ENCODE measurements around the gene COX4I2.
"Not testable (repeated sequence)": the region's sequence is repeated elsewhere in the genome, so short reads cannot be mapped to it uniquely, and the experiment has no call there.

Gene COX4I2

DNA sequence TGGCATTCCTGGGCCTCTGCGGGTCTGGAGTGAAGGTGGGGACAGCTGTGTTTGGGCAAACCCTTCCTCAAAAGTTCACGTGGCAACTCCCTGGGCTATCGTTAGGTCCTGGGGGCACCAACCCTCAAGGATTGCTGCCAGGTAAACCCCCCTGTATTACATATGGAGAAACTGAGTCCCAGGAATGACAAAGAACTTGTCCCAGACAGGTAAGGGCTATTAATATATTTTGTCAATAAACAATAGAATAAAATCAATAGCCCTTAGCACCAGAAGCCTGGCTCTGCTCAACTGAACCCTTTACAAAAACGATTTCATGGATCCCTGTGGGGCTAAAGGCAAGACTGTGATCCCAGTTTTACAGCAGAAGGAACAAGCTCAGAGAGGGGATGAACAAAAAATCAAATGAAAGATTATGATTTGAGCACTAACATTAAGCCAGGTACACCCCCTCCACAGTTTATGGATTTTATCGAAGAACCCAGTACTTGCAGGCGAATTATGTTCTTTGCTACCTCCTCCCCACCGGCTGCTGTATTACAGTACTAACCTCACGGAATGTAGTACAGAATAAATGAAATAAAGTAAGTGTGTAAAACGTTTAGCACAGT, 30.0 kb upstream of the COX4I2 start:
- DNase-seq (ENCODE audit: low read depth in 4 of 4, low spot score in 1 of 4), result no peak

DNA sequence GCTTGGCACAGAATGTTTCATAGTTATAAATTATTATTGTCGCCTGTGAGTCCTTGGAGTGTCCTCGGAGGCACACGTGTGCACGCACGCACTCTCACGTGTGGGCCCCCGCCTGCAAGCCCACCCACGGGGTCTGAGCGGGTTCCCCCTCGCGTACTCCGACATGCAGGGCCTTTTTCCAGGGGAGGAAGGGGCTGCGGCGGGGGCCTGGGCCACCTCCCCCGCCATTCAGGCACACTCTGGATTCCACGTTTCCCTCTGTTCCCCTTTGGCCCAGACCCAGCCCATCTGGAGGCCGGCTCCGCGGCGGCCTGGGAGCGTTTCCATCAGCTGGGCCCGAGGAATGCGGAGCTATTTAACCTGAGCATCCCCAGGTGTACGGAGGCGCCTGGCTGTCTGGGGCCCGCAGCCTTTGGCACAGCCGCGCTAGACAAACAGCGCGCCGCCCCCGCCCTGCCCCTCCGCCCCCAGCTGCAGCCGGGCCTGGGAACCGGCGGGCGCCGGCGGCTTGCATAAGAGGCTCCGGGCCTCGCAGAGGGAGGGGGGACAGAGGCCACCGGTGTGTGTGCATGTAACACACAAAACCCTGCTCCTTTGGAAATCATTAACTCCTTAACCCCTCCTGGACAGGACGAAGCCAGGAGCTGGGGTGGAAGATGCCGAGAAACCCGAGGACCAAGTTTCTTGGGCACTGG, 29.3 kb upstream of the COX4I2 start:
- DNase-seq (ENCODE audit: low read depth in 4 of 4, low spot score in 1 of 4), result no peak

DNA sequence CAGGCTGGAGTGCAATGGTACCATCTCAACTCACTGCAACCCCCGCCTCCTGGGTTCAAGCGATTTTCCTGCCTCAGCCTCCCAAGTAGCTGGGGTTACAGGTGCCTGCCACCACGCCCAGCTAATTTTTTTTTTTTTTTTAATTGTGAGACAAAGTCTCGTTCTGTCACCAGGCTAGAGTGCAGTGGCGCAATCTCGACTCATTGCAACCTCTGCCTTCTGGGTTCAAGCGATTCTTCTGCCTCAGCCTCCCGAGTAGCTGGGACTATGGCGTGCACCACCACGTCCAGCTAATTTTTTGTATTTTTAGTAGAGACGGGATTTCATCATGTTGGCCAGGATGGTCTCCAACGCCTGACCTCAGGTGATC, 25.5 kb upstream of the COX4I2 start:
- not testable (repeated sequence) for DNase-seq (ENCODE audit: low read depth in 4 of 4, low spot score in 1 of 4)

DNA sequence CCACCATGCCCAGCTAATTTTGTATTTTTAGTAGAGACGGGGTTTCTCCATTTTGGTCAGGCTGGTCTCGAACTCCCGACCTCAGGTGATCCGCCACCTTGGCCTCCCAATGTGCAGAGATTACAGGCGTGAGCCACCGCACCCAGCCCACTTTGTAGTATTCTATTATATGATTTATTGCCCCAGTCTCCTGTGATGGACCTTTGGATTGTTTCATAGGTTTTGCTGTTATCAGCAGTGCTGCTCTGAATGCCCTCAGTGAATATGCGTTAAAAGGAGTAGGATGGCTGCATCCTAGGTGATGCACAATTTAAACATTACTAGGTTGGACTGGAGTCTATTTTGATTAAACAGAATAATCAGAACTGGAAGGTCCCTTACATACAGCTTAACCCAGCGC, 22.3 kb upstream of the COX4I2 start:
- DNase-seq (ENCODE audit: low read depth in 4 of 4, low spot score in 1 of 4), result no peak

DNA sequence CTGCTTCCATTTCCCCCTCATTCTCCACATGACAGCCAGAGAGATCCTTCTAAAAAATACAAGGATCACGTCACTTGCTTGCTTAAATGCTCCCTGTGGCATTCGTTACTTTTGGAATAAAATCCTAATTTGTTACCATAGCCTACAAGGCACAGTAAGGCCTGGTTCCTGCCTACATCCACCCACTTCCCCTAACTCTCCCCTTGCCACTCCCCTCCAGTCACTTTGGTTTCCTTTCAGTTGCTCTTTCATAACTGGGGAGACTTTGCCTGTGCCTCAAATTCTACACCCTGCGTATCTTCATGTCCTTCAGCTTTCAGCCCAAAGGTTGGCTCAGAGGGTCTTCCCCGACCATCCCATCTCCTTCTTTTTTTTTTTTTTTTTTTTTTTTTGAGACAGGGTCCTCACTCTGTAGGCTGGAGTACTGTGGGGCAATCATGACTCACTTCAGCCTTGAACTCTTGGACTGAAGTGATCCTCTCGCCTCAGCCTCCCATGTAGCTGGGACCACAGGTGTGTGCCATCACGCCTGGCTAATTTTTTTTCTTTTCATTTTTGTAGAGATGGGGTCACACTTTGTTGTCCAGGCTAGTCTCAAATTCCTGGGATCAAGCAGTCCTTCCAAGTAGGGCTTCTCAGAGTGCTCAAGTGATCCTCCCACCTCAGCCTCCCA, 20.1 kb upstream of the COX4I2 start:
- DNase-seq (ENCODE audit: low read depth in 4 of 4, low spot score in 1 of 4), result no peak

DNA sequence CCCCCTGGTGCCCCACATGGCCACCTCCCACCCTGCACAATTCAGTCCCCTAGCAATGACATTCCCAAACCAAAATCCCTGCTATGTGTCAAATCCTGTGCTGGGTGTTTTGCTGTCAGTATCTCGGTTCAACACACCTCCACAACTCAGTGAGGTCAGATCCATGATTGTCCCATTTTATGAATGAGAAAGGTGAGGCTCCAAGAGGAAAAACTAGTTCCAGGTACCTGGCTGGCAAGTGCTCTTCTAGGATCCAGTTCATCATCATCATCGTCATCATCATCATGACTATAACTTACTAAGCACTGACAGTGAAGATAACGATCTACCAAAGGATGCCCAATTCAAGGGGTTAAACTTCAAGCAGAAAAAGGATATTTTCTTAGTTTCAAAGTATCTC, 17.5 kb upstream of the COX4I2 start:
- DNase-seq (ENCODE audit: low read depth in 4 of 4, low spot score in 1 of 4), result no peak

DNA sequence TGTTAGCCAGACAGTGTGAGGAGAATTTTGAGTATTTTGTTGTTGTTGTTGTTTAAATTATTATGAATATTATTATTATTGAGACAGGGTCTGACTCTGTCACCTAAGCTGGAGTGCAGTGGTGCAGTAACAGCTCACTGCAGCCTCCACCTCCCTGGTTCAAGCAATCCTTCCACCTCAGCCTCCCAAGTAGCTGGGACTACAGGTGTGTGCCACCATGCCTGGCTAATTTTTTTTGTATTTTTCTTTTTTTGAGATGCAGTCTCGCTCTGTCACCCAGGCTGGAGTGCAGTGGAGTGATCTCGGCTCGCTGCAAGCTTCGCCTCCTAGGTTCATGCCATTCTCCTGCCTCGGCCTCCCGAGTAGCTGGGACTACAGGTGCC, 14.6 kb upstream of the COX4I2 start:
- DNase-seq (ENCODE audit: low read depth in 4 of 4, low spot score in 1 of 4), result not testable (repeated sequence)

DNA sequence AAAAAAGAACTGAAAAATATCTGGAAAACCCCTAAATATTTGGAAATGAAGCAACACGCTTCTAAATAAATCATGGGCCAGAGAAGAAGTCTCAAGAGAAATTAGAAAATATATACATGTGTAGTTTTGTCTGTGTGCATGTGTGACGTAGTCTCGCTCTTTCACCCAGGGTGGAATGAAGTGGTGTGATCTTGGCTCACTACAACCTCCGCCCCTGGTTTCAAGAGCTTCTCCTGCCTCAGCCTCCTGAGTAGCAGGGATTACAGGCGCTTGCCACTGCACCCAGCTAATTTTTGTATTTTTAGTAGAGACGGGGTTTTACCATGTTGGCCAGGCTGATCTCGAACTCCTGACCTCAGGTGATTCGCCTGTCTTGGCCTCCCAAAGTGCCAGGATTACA, 11.2 kb upstream of the COX4I2 start:
- not testable (repeated sequence) for DNase-seq (ENCODE audit: low read depth in 4 of 4, low spot score in 1 of 4)

DNA sequence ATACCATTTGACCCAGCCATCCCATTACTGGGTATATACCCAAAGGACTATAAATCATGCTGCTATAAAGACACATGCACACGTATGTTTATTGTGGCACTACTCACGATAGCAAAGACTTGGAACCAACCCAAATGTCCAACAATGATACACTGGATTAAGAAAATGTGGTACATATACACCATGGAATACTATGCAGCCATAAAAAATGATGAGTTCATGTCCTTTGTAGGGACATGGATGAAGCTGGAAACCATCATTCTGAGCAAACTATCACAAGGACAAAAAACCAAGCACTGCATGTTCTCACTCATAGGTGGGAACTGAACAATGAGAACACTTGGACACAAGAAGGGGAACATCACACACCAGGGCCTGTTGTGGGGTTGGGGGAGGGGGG, 9.7 kb upstream of the COX4I2 start:
- not testable (repeated sequence) for DNase-seq (ENCODE audit: low read depth in 4 of 4, low spot score in 1 of 4)

DNA sequence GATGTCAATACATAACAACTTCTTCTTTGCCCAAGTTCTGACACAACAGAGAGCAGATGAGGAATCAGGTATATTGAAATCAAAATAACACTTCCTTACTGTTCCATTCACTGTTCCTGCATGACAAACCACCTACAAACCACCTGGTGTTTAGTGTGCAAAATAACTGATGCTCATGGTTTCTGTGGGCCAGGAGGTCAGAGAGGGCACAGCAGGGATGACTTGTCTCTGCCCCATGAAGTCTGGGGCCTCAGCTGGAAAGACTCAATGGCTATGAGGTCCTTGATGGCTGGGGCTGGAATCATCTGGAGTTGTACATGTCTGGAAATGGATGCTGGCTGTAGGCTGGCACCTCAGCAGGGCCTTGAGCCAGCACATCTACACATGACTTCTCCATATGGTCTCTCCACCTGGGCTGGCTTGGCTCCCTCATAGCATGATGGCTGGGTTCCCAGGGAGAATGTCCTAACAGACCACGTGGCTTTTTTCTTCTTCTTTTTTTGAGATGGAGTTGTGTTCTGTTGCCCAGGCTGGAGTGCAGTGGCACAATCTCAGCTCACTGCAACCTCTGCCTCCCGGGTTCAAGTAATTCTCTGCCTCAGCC, 7.4 kb upstream of the COX4I2 start:
- DNase-seq (ENCODE audit: low read depth in 4 of 4, low spot score in 1 of 4), result no peak

DNA sequence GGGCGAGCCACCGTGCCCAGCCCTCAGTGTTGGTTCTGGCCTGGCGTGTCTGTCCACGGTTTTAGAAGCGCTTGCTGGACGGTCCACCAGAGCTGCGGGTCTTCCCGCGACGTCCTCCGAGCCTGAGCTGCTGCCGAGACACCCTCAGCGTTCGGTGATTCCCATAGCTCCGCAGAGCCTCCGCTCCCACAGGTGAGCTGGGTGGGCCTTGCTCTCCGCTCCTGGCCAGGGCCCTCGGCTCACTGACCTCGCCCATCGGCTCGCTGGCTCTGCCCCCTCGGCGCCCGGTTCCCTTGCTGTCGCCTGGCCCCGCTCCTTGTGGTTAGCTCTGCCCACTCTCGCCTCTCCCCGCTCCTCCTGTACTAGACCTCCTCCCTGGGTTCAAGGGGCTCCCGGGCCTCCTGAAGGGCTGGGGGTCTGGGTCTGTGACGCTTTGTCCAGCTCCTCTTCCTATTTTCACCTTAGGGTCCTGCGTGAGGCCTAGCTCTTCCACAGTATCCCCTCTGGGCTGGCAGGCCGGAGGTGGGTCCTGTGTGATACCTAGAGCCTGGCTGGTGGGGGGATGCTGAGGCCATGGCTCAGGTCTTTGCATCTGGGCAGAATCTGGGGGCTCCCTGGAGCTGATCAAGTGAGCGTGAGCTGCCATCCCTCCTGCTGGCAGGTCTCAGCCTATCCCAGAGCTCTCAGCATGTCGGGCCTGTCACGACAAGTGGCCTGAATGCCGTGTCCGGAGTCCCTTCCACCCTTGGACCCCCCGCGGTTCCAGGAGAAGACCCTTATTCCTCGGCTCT, 5.0 kb upstream of the COX4I2 start:
- no peak for DNase-seq (ENCODE audit: low read depth in 4 of 4, low spot score in 1 of 4)

DNA sequence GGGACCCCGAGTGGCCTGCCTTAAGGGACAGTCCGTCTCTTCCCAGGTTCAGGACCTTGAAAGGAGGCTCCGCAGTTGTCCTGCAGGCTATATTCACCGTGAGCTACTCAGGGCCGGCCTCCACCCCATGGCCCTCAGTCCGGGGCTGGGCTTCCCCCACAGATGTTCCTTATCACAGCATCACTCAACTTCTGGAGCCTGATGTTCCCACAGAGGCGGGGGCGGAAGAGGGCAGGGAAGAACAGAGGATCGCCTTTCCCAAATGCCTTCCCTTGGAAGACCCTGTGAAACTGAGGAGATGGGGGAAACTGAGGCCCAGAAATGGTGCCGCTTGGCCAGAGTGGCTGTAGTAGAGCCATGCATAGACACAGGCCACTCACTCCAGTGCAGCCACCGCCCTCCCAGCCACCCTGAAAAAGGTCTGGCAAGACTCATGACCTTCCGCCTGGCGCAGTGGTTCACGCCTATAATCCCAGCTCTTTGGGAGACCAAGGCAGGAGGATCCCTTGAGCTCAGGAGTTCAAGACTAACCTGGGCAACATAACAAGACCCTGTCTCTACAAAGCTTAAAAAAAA, 4.3 kb upstream of the COX4I2 start:
- DNase-seq (ENCODE audit: low read depth in 4 of 4, low spot score in 1 of 4), result no peak

DNA sequence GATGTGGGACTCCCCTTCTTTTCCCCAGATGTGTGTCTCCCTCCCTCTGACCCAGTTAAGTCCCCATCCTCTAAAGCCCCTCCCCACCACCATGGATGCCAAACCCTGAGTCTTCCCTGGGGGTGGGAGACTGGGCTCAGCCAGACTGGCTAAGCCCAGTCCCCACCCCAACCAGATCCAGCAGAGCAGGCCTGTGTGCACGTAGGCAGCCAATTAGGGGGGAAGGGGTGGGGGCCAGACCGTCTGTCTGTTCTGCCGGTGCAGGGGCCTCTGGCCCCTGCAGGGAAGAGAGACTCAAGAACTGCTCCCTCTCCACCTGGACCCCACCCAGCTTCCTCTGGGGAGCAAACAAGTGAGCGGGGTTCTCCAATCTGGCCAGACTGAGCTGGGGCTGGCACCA, 605 bp downstream of the COX4I2 start:
- DNase-seq (ENCODE audit: low read depth in 4 of 4, low spot score in 1 of 4), result no peak

DNA sequence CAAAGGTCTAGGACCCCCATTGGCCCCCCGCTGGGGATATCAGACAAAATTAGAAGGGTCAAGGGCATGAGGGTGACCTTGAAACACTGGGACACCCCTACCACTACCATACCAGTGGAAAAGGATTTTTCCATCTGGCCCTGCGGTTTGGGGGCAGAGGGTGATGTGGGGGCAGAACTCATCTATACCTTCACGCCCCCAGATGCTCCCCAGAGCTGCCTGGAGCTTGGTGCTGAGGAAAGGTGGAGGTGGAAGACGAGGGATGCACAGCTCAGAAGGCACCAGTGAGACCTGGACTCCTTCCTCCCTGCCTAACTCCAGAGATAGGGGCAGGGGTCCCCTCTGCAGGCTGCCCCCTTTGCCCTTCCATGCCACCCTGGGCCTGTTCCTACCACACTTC, 1.1 kb downstream of the COX4I2 start:
- no peak for DNase-seq (ENCODE audit: low read depth in 4 of 4, low spot score in 1 of 4)

DNA sequence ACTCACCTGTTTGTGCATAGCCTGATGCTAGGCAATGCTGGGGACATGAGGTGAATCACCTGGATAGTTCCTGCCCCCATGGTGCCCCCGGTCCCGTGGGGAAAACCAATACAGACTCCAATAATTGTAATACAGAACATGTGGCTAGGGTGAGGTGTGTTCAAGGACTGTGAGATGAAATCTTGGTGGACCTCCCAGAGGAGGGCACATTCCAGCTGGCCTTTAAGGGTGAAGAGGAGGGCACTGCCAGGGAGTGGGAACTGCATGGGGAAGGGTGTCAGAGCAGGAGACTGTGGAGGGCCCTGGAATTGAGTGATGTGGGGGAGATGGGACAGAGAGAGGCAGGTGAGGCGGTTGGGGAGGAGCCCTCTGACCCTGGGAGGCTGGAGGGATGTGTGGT, 2.5 kb downstream of the COX4I2 start:
- no peak for DNase-seq (ENCODE audit: low read depth in 4 of 4, low spot score in 1 of 4)

DNA sequence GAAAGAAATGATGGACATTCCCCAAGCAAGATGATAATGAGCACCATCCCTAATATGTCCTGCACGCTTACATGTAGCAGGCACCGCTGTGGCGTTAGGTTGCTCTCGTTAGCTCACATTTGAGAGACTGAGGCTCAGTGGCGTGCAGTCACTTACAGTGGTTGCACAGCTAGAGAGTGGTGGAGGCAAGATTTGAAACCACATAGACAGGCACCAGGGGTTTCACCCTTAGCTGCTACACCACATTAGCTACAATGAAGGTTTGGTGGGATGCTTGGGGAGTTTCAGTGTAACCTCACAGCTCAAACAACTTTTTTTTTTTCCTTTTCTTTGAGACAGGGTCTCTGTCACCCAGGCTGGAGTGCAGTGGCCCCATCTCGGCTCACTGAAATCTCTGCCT, 3.7 kb downstream of the COX4I2 start:
- no peak for DNase-seq (ENCODE audit: low read depth in 4 of 4, low spot score in 1 of 4)

DNA sequence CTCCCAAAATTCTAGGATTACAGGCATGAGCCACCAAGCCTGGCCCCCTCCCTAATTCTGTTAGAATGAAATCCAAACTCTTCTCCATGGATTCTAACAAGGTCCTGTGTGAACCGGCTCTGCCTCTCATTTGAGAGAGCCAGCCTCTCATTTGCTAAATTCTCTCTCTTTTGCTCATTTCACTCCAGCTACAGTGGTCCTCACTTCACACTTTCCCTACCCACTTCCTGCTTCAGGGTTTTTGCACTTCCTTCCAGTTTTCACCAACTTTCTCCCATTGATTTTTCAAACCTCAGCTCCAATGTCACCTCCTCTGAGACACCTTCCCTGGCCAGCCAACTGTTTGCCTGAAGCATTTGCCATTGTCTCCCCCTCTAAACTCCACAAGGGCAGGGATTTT, 5.1 kb downstream of the COX4I2 start:
- no peak for DNase-seq (ENCODE audit: low read depth in 4 of 4, low spot score in 1 of 4)

DNA sequence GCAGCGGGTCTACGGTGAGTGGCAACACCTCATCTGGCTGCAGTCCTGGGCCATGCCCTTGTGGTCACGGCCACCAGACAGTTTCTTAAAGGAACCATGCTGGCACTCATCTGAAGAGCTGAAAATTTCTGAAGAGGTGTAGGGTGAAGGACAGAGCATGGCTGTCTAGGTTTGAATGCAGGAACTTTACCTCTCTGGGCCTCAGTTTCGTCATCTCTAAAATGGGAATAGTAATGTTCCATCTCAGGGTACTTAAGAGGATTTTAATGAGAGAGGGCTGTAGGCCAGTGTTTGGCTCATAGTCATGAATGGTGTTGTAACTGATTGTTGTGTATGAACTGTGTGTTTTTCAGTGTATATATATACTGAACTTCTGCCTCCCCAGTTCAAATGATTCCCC, 5.8 kb downstream of the COX4I2 start:
- no peak for DNase-seq (ENCODE audit: low read depth in 4 of 4, low spot score in 1 of 4)

DNA sequence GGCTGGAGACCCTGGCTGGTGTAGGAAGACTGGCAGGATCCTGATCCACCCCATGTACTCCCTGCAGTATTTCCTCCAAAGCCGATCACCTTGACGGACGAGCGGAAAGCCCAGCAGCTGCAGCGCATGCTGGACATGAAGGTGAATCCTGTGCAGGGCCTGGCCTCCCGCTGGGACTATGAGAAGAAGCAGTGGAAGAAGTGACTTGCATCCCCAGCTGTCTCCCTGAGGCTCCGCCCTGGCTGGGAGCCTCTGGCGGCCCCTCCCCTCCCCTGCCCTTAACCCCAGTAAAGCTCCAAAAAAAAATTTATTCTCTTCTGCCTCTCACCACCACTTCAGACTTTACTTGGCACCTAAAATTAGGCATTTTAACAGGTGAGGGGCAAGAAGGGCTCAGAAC, 7.0 kb downstream of the COX4I2 start:
- no peak for DNase-seq (ENCODE audit: low read depth in 4 of 4, low spot score in 1 of 4)

DNA sequence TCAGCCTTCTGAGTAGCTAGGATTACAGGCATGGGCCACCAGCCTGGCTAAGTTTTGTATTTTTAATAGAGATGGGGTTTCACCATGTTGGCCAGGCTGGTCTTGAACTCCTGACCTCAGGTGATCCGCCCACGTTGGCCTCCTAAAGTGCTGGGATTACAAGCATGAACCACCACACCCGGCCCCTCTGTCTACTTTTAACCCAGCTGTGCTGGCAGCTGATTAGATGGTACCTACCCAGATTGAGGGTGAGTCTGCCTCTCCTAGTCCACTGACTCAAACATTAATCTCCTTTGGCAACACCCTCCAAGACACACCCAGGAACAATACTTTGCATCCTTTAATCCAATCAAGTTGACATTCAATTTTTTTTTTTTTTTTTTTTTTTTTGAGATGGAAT, 10.4 kb downstream of the COX4I2 start:
- not testable (repeated sequence) for DNase-seq (ENCODE audit: low read depth in 4 of 4, low spot score in 1 of 4)

DNA sequence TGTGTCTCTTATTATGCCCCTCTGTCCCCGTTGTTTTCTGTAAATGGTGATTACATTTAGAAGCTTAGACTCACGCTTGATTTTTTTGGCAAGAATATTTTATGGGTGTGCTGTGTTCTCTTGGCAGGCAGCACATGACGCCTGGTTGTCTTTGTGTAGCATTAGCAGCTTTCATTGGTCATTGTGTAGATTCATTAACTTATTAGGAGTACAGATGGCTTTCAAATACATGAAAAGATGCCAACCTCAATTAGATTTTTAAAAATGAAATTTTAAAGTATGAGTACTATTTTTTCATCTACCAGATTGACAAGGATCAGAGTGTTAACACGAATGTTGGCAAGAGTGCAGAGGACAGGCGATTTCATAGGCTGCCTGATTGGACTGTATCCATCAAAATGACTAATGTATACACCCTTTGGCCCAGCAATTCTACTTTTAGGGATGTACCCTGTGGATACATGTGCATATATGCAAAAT, 15.2 kb downstream of the COX4I2 start:
- no peak for DNase-seq (ENCODE audit: low read depth in 4 of 4, low spot score in 1 of 4)
